Measurements from ENCODE around the gene PLA1A.

The PLA1A gene

GRCh38 chr3:119599558-119600174, 2.0 kb downstream of the PLA1A start (continued):
- TF ChIP-seq WT1 (tag by site-specific recombination; IDR thresholded peaks at IDR 0.05) (no peak), ZNF221 (tag by site-specific recombination; IDR thresholded peaks at IDR 0.05; ENCODE audit: borderline replicate concordance) (no peak), ZXDB (tag by site-specific recombination; IDR thresholded peaks at IDR 0.05) (no peak), ZNF37A (tag by site-specific recombination; IDR thresholded peaks at IDR 0.05) (no peak), ZNF610 (tag by site-specific recombination; IDR thresholded peaks at IDR 0.05; ENCODE audit: borderline replicate concordance) (no peak), ZNF266 (tag by site-specific recombination; IDR thresholded peaks at IDR 0.05; ENCODE audit: low read depth) (no peak)
- TF ChIP-seq, protein P1, sequence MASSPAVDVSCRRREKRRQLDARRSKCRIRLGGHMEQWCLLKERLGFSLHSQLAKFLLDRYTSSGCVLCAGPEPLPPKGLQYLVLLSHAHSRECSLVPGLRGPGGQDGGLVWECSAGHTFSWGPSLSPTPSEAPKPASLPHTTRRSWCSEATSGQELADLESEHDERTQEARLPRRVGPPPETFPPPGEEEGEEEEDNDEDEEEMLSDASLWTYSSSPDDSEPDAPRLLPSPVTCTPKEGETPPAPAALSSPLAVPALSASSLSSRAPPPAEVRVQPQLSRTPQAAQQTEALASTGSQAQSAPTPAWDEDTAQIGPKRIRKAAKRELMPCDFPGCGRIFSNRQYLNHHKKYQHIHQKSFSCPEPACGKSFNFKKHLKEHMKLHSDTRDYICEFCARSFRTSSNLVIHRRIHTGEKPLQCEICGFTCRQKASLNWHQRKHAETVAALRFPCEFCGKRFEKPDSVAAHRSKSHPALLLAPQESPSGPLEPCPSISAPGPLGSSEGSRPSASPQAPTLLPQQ (tag by site-specific recombination; IDR thresholded peaks at IDR 0.05): no peak

DNA sequence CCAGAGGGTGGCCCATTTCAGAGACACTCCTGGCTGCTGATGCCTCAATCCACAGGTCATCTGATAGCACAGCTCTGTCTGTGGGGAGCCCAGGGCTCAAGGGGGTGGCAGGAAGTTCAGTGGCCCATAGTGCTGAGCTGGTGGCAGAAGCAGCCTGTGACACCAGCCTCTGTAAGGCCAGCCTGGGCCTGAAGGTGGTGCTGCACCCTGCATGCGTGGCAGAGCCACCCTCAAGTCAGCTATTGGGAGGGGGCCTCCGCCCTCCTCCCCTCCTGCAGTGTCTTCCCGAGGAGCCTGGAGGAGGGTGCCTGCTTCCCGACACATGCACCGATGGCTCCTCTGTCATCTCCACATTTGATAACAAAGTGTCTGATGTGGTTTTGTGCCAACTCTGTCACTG, 3.0 kb downstream of the PLA1A start:
- H3K4me1 ChIP-seq (ENCODE audit: control insufficient read depth, insufficient read depth, low read length): no peaks in the 10 kb centered on the region
- no peak overlapping the region for H3K27ac ChIP-seq (ENCODE audit: extremely low read depth, low read depth, low read length)
- H3K9me3 ChIP-seq (ENCODE audit: control insufficient read depth, insufficient read depth, low read depth, low read length): no peaks in the 10 kb centered on the region
- H3K36me3 ChIP-seq (ENCODE audit: control insufficient read depth in 2 of 2, insufficient read depth in 1 of 2, low read length in 2 of 2): no peaks in the 10 kb centered on the region
- ChIA-PET CTCF (interaction anchor here (0.8 to 0.9 kb wide), 2 partner anchors 21 to 78 kb away, joined by 3 read pairs; no protein-coding TSS in a partner anchor), POLR2A (no interaction called here)
- TF ChIP-seq EGR2 (tag by site-specific recombination; IDR thresholded peaks at IDR 0.05; ENCODE audit: low read depth) (no peak), ZNF10 (tag by site-specific recombination; IDR thresholded peaks at IDR 0.05) (no peak), ZNF175 (tag by site-specific recombination; IDR thresholded peaks at IDR 0.05) (no peak), ZNF530 (tag by site-specific recombination; IDR thresholded peaks at IDR 0.05; ENCODE audit: low read depth) (no peak), CTCF (tag by site-specific recombination; IDR thresholded peaks at IDR 0.05) (0 out of 2 replicates have a peak, but pooled peaks have one; percentile 19), ZNF549 (tag by site-specific recombination; IDR thresholded peaks at IDR 0.05) (no peak), ZNF654 (tag by site-specific recombination; IDR thresholded peaks at IDR 0.05; ENCODE audit: low read depth) (peak; percentile 21; the same call in 1 of the 2 replicates)
- TF ChIP-seq, protein P2, sequence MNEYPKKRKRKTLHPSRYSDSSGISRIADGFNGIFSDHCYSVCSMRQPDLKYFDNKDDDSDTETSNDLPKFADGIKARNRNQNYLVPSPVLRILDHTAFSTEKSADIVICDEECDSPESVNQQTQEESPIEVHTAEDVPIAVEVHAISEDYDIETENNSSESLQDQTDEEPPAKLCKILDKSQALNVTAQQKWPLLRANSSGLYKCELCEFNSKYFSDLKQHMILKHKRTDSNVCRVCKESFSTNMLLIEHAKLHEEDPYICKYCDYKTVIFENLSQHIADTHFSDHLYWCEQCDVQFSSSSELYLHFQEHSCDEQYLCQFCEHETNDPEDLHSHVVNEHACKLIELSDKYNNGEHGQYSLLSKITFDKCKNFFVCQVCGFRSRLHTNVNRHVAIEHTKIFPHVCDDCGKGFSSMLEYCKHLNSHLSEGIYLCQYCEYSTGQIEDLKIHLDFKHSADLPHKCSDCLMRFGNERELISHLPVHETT (tag by site-specific recombination; IDR thresholded peaks at IDR 0.05): no peak
- H3K4me3 ChIP-seq (ENCODE audit: low read depth, low read length): no peak overlapping the region

DNA sequence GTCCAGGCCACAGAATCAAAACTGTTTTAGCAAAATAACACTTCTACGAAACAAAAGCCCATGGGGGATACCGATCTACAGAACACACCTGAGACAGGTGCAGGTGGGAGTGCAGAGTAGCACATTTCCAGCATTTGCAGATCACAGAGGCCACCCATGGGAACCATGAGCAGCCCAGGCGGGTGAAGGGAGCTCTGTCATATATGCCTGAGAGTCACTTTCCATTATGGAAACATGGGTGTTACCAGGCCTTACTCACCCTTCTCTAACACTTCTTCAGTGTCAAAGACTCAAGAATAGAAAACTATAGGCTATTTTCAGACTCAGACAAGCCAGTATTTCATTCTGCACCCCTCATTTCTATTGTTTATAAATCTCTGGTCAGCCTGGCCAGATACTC, 3.5 kb downstream of the PLA1A start:
- H3K4me1 ChIP-seq (ENCODE audit: control insufficient read depth, insufficient read depth, low read length): no peaks in the 10 kb centered on the region
- no peak for TF ChIP-seq INSM2 (tag by site-specific recombination; IDR thresholded peaks at IDR 0.05)
- no peak for TF ChIP-seq HIC1 (tag by site-specific recombination; IDR thresholded peaks at IDR 0.05)
- no peak for TF ChIP-seq ZSCAN30 (tag by site-specific recombination; IDR thresholded peaks at IDR 0.05)
- no peak for TF ChIP-seq BCL11A (tag by site-specific recombination; IDR thresholded peaks at IDR 0.05; ENCODE audit: low read depth)
- TF ChIP-seq ZNF664 (tag by site-specific recombination; IDR thresholded peaks at IDR 0.05): no peak
- TF ChIP-seq ZSCAN5A (tag by site-specific recombination; IDR thresholded peaks at IDR 0.05): no peak
- ChIA-PET POLR2A (no interaction called here), CTCF (interaction anchor here (0.7 to 0.8 kb wide), 2 partner anchors 10 to 727 kb away, joined by 3 read pairs; no protein-coding TSS in a partner anchor)
- H3K9me3 ChIP-seq (ENCODE audit: control insufficient read depth, insufficient read depth, low read depth, low read length): no peaks in the 10 kb centered on the region
- no peak overlapping the region for H3K27ac ChIP-seq (ENCODE audit: extremely low read depth, low read depth, low read length)
- H3K36me3 ChIP-seq (ENCODE audit: control insufficient read depth in 2 of 2, insufficient read depth in 1 of 2, low read length in 2 of 2): no peaks in the 10 kb centered on the region
- no peak overlapping the region for H3K4me3 ChIP-seq (ENCODE audit: low read depth, low read length)
